ENCODE data around the gene PI4KA. TPM values are rescaled to one million over a fixed set of nuclear protein-coding genes. Genes with fewer than 3 reads are reported as not detected.
"Not testable (repeated sequence)": the region's sequence is repeated elsewhere in the genome, so short reads cannot be mapped to it uniquely, and the experiment has no call there.

PI4KA gene
- total and polyA plus RNA-seq, 4 donors: 35.4 to 107 (median 50.3) TPM

DNA sequence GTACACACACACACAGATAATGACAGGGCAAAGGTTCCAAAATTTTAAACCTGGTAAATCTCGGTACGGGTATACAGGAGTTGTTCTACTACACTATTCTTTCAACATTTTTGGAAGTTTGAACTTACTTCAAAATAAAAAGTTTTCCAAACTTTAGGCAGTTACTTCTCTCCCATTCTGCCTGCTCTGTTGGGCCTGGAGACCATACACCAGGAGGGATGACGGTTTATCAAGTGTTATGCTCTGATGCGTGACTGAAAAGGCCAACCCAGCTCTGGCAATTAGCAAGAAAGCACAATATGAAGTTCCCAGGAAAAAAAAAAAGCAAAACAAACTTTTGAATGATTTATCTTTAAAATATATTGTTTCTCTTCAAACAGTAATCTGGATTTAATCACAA is 83.7 kb downstream of the PI4KA start:
- H3K4me3 ChIP-seq: no peak overlapping the region
- no peak for ATAC-seq (ENCODE audit: insufficient read depth, low FRiP score)
- H3K27me3 ChIP-seq (ENCODE audit: control insufficient read depth in 3 of 3, insufficient read depth in 3 of 3, low read length in 2 of 3): no peaks in the 10 kb centered on the region
- 95 to 96% methylated on average over 4 of the region's 4 CpGs for WGBS, 2 donors
- H3K9me3 ChIP-seq (ENCODE audit: control insufficient read depth in 4 of 4, insufficient read depth in 3 of 4, low read length in 3 of 4): no peaks in the 10 kb centered on the region
- H3K9ac ChIP-seq (ENCODE audit: insufficient read depth in 1 of 2, low read length in 2 of 2): no peak overlapping the region
- peaks cover 0 to 7% (median 0%) of the 10 kb centered on the region in 5 donors for H3K4me1 ChIP-seq (ENCODE audit: control insufficient read depth in 5 of 5, insufficient read depth in 5 of 5, low read length in 5 of 5)
- no peak for DNase-seq
- no peak overlapping the region for H3K27ac ChIP-seq (ENCODE audit: low read depth in 1 of 2, low read length in 1 of 2)
- no peak for TF ChIP-seq CTCF (IDR thresholded peaks at IDR 0.05; ENCODE audit: control extremely low read depth, extremely low read depth)
- peaks cover 0 to 21% (median 0%) of the 10 kb centered on the region in 4 donors for H3K36me3 ChIP-seq (ENCODE audit: control insufficient read depth in 4 of 4, insufficient read depth in 4 of 4, low read length in 4 of 4)

DNA sequence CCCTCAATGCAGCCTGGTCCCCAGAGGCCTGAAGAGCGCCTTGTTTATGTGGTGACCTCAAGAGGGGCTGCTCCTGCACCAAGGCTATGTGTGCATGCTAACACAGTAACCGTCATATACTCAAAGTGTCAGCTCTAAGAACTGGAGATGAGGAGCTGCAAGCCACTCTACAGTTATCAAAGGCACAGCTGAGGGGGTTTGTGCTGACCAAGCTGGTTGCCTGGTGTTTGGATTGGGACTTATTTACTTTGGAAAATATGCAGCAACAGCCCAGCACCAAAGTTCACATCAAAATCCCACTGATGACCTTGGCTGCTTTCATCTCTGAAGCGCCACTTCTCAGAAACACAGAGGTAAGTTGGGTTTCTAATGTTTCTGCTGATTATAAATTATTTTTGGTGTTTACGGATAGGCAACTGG is 84.8 kb downstream of the PI4KA start, which contains the start of gene SERPIND1:
TSS of gene SERPIND1 (plus strand) at position 321 of the 420 bp plus-strand sequence. CDS start 5,200 bp downstream, outside the sequence.
- Histone ChIP-seq H3K4me3 (no peak within 1 kb of the TSS), H3K27me3 (ENCODE audit: control insufficient read depth in 3 of 3, insufficient read depth in 3 of 3, low read length in 2 of 3) (no peaks in the 10 kb centered on the region), H3K9ac (ENCODE audit: insufficient read depth in 1 of 2, low read length in 2 of 2) (no peak within 1 kb of the TSS), H3K27ac (ENCODE audit: low read depth in 1 of 2, low read length in 1 of 2) (no peak within 1 kb of the TSS), H3K4me1 (ENCODE audit: control insufficient read depth in 5 of 5, insufficient read depth in 5 of 5, low read length in 5 of 5) (peaks cover 0 to 7% (median 0%) of the 10 kb centered on the region in 5 donors), H3K36me3 (ENCODE audit: control insufficient read depth in 4 of 4, insufficient read depth in 4 of 4, low read length in 4 of 4) (peaks cover 0 to 15% (median 1%) of the 10 kb centered on the region in 4 donors), H3K9me3 (ENCODE audit: control insufficient read depth in 4 of 4, insufficient read depth in 3 of 4, low read length in 3 of 4) (no peaks in the 10 kb centered on the region)
- no peak for TF ChIP-seq CTCF (IDR thresholded peaks at IDR 0.05; ENCODE audit: control extremely low read depth, extremely low read depth)
- ATAC-seq (ENCODE audit: insufficient read depth, low FRiP score) (no peak), DNase-seq (no peak)
- WGBS, 2 donors: 82 to 94% methylated on average over 4 of the region's 4 CpGs

DNA sequence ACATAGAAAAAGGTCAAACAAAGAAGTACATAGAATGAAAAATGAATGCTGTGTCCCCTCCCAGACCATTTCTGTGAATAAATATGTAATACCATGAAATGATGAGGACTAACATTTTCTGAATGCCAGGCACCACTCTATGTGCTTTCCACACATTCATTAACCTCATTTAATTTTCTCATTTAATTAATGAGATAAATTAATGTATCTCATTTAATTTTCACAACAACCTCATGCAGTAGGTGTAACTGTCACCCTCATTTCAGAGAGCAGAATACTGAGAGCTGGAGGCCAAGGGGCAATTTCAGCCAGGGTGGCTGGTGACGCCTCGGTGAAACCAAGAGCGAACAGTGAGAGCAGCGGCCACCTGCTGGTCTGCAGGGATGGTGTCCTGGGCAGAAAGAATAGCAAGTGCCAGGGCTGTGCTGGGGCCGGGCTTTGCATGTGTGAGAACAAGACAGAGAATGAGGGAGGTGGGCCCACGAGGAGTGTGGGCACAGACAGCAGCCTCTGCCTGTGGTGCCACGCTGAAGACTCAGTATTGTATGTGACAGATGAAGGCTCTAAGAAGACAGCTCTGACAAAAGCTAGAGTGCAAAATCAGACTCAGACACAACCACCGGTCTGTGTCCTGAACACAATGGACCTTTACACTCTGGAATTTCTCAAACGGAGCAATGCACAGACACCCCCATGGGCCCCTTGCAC is 86.5 kb downstream of the PI4KA start:
- H3K4me3 ChIP-seq: no peak overlapping the region
- H3K4me1 ChIP-seq (ENCODE audit: control insufficient read depth in 5 of 5, insufficient read depth in 5 of 5, low read length in 5 of 5): peaks cover 0 to 7% (median 0%) of the 10 kb centered on the region in 5 donors
- H3K9ac ChIP-seq (ENCODE audit: insufficient read depth in 1 of 2, low read length in 2 of 2): no peak overlapping the region
- H3K27ac ChIP-seq (ENCODE audit: low read depth in 1 of 2, low read length in 1 of 2): no peak overlapping the region
- TF ChIP-seq CTCF (IDR thresholded peaks at IDR 0.05; ENCODE audit: control extremely low read depth, extremely low read depth): no peak
- no peaks in the 10 kb centered on the region for H3K9me3 ChIP-seq (ENCODE audit: control insufficient read depth in 4 of 4, insufficient read depth in 3 of 4, low read length in 3 of 4)
- no peaks in the 10 kb centered on the region for H3K27me3 ChIP-seq (ENCODE audit: control insufficient read depth in 3 of 3, insufficient read depth in 3 of 3, low read length in 2 of 3)
- DNase-seq (no peak), ATAC-seq (ENCODE audit: insufficient read depth, low FRiP score) (no peak)
- H3K36me3 ChIP-seq (ENCODE audit: control insufficient read depth in 4 of 4, insufficient read depth in 4 of 4, low read length in 4 of 4): peaks cover 0 to 13% (median 1%) of the 10 kb centered on the region in 4 donors
- 79 to 90% methylated on average over 9 of the region's 9 CpGs for WGBS, 2 donors

DNA sequence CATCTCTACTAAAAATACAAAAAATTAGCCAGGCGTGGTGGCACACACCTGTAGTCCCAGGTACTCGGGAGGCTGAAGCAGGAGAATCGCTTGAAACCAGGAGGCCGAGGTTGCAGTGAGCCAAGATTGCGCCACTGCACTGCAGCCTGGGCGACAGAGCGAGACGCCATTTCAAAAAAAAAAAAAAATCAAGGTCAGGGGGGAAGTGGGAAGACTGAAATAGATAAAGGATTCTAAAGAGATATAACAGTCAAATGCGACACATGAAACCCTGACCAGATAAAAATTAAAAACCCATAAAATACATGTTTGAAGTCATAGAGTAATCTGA is 89.2 kb downstream of the PI4KA start:
- H3K4me3 ChIP-seq; H3K4me1 ChIP-seq (ENCODE audit: control insufficient read depth in 5 of 5, insufficient read depth in 5 of 5, low read length in 5 of 5); H3K27me3 ChIP-seq (ENCODE audit: control insufficient read depth in 3 of 3, insufficient read depth in 3 of 3, low read length in 2 of 3); ATAC-seq (ENCODE audit: insufficient read depth, low FRiP score); H3K9me3 ChIP-seq (ENCODE audit: control insufficient read depth in 4 of 4, insufficient read depth in 3 of 4, low read length in 3 of 4); DNase-seq; H3K27ac ChIP-seq (ENCODE audit: low read depth in 1 of 2, low read length in 1 of 2); H3K9ac ChIP-seq (ENCODE audit: insufficient read depth in 1 of 2, low read length in 2 of 2): not testable (repeated sequence)
- WGBS, 2 donors: 89 to 92% methylated on average over 9 of the region's 9 CpGs
- H3K36me3 ChIP-seq (ENCODE audit: control insufficient read depth in 4 of 4, insufficient read depth in 4 of 4, low read length in 4 of 4): peaks cover 3 to 27% (median 8%) of the 10 kb centered on the region in 4 donors

Measured in lung (tissue), 12 donors.